MM.1S (cell line): ENCODE results near the gene ESRRB.

Experiments
- DNase-seq: peaks from one replicate; pipeline ENCODE4 v3.0.0-alpha.2; 2015
- H2AFZ ChIP-seq: fragments of 300-600 bp; sonication (generic); 2 replicates; pipeline ENCODE4 v1.6.0; 2016; ENCODE audit warnings: antibody characterized with exemption, low read length
- H3F3A ChIP-seq: fragments of 300-600 bp; sonication (generic); 2 replicates; pipeline ENCODE4 v1.6.1; 2016; ENCODE audit warnings: mild to moderate bottlenecking, antibody characterized with exemption, low read length, moderate library complexity, mixed read lengths; ENCODE audit not compliant: insufficient read depth
- H3K27ac ChIP-seq: fragments of 300-600 bp; sonication (generic); 2 replicates; pipeline ENCODE4 v1.5.1; 2016; ENCODE audit warnings: mild to moderate bottlenecking, low read length
- H3K27me3 ChIP-seq: fragments of 300-600 bp; sonication (generic); replicated peaks from 2 replicates; pipeline ENCODE4 v1.6.0; 2016; ENCODE audit warnings: low read length; ENCODE audit not compliant: insufficient read depth
- H3K36me3 ChIP-seq: fragments of 300-600 bp; sonication (generic); replicated peaks from 2 replicates; pipeline ENCODE4 v1.6.1; 2016; ENCODE audit warnings: mild to moderate bottlenecking, low read length, mixed read lengths; ENCODE audit not compliant: insufficient read depth
- H3K4me1 ChIP-seq: fragments of 300-600 bp; sonication (generic); 2 replicates; pipeline ENCODE4 v1.6.1; 2016; ENCODE audit warnings: low read length, mixed read lengths
- H3K4me2 ChIP-seq: fragments of 300-600 bp; sonication (generic); 2 replicates; pipeline ENCODE4 v1.6.0; 2016; ENCODE audit warnings: low read depth, low read length
- H3K4me3 ChIP-seq: fragments of 300-600 bp; sonication (generic); 2 replicates; pipeline ENCODE4 v1.5.1; 2016; ENCODE audit warnings: low read length, mixed read lengths
- H3K79me2 ChIP-seq: fragments of 300-600 bp; sonication (generic); 2 replicates; pipeline ENCODE4 v1.6.1; 2016; ENCODE audit warnings: mixed run types, low read length, mixed read lengths
- H3K9ac ChIP-seq: fragments of 300-600 bp; sonication (generic); 2 replicates; pipeline ENCODE4 v1.6.1; 2016; ENCODE audit warnings: low read length, mixed read lengths
- H3K9me2 ChIP-seq: fragments of 300-600 bp; sonication (generic); replicated peaks from 2 replicates; pipeline ENCODE4 v1.6.1; 2016; ENCODE audit warnings: mild to moderate bottlenecking, low read length, mixed read lengths; ENCODE audit not compliant: insufficient read depth
- H3K9me3 ChIP-seq: fragments of 300-600 bp; sonication (generic); replicated peaks from 2 replicates; pipeline ENCODE4 v1.6.1; 2016; ENCODE audit warnings: mild to moderate bottlenecking, low read length, mixed read lengths; ENCODE audit not compliant: insufficient read depth
- H4K20me1 ChIP-seq: fragments of 300-600 bp; sonication (generic); 2 replicates; pipeline ENCODE4 v1.6.1; 2016; ENCODE audit warnings: mild to moderate bottlenecking, low read length, moderate library complexity, mixed read lengths; ENCODE audit not compliant: insufficient read depth
- CTCF ChIP-seq: fragments of 300-600 bp; sonication (generic); IDR thresholded peaks from 2 replicates; pipeline ENCODE4 v1.5.1; 2016; ENCODE audit warnings: antibody characterized with exemption, low read length, mixed read lengths
- EZH2 ChIP-seq: fragments of 300-600 bp; sonication (generic); optimal IDR thresholded peaks from 2 replicates; pipeline ENCODE3; 2017; ENCODE audit warnings: low read depth, mild to moderate bottlenecking, antibody characterized with exemption, low read length, mixed read lengths
- EZH2phosphoT487 ChIP-seq: fragments of 300-600 bp; sonication (generic); IDR thresholded peaks from 2 replicates; pipeline ENCODE4 v1.6.1; 2018; ENCODE audit warnings: antibody characterized with exemption, low read length

ESRRB gene

GRCh38 chr14:76413962-76414600, 38.1 kb downstream of the ESRRB start:
- H3K27ac ChIP-seq, result no peak overlapping the region
- H3K9me3 ChIP-seq, result no peaks in the 10 kb centered on the region
- H3K4me1 ChIP-seq, result no peaks in the 10 kb centered on the region
- no peaks in the 10 kb centered on the region for H4K20me1 ChIP-seq
- H3K9ac ChIP-seq, result no peak overlapping the region
- H3K79me2 ChIP-seq, result no peaks in the 10 kb centered on the region
- no peaks in the 10 kb centered on the region for H3F3A ChIP-seq
- no peak overlapping the region for H3K4me2 ChIP-seq
- no peaks in the 10 kb centered on the region for H3K9me2 ChIP-seq
- H3K4me3 ChIP-seq, result no peak overlapping the region
- no peaks in the 10 kb centered on the region for H3K27me3 ChIP-seq
- DNase-seq, result no peak
- no peaks in the 10 kb centered on the region for H3K36me3 ChIP-seq
- no peak for TF ChIP-seq CTCF
- TF ChIP-seq EZH2phosphoT487, result no peak
- no peak overlapping the region for H2AFZ ChIP-seq

GRCh38 chr14:76419399-76419798, 43.5 kb downstream of the ESRRB start:
- Histone ChIP-seq H3K9me2 (no peaks in the 10 kb centered on the region), H2AFZ (no peak overlapping the region), H4K20me1 (no peaks in the 10 kb centered on the region), H3K36me3 (no peaks in the 10 kb centered on the region), H3K4me3 (no peak overlapping the region), H3K27ac (no peak overlapping the region), H3K4me1 (no peaks in the 10 kb centered on the region), H3K4me2 (no peak overlapping the region), H3K9ac (no peak overlapping the region), H3K27me3 (no peaks in the 10 kb centered on the region), H3F3A (no peaks in the 10 kb centered on the region), H3K9me3 (no peaks in the 10 kb centered on the region), H3K79me2 (no peaks in the 10 kb centered on the region)
- no peak for DNase-seq
- TF ChIP-seq EZH2 (no peak), CTCF (no peak), EZH2phosphoT487 (no peak)

- H4K20me1 ChIP-seq, result no peaks in the 10 kb centered on the region
Measured at GRCh38 chr14:76420827-76421226, 44.9 kb downstream of the ESRRB start.

More at GRCh38 chr14:76420827-76421226, 44.9 kb downstream of the ESRRB start:
- TF ChIP-seq CTCF (no peak), EZH2phosphoT487 (no peak), EZH2 (no peak)
- Histone ChIP-seq H3K9ac (no peak overlapping the region), H3F3A (no peaks in the 10 kb centered on the region), H3K36me3 (no peaks in the 10 kb centered on the region), H3K79me2 (no peaks in the 10 kb centered on the region), H3K4me2 (no peak overlapping the region), H3K27ac (no peak overlapping the region), H3K9me2 (no peaks in the 10 kb centered on the region), H3K4me3 (no peak overlapping the region), H3K9me3 (no peaks in the 10 kb centered on the region), H2AFZ (no peak overlapping the region), H3K27me3 (no peaks in the 10 kb centered on the region), H3K4me1 (no peaks in the 10 kb centered on the region)
- DNase-seq, result no peak
